HEK293 (cell line): ENCODE measurements around the gene LAMP1.
"Not testable (repeated sequence)": the region's sequence is repeated elsewhere in the genome, so short reads cannot be mapped to it uniquely, and the experiment has no call there.

Experiments used
- CTCF ChIA-PET: fragments of 350-600 bp; formaldehyde crosslinking; extraction: SDS; loops from one replicate; lab custom pipeline; 2021; ENCODE audit warnings: antibody characterized with exemption; lab: Yijun Ruan, JAX
- POLR2A ChIA-PET: fragments of 300-600 bp; formaldehyde crosslinking; extraction: SDS; loops from one replicate; lab custom pipeline; 2020; ENCODE audit warnings: antibody characterized with exemption, inconsistent platforms; lab: Yijun Ruan, JAX
- H3K27ac ChIP-seq: fragments of 200-500 bp; sonication (Bioruptor generic); 2 replicates; pipeline ENCODE4 v1.5.1; 2014; ENCODE audit warnings: low read depth, low read length, control low read depth, inconsistent platforms; ENCODE audit errors: extremely low read depth
- H3K36me3 ChIP-seq, 2 experiments: fragments of 200-500 bp in 1 of 2; sonication (Bioruptor generic) in 1 of 2; 1 replicate in 1 of 2; 2 replicates in 1 of 2; pipeline ENCODE4 v1.5.1; 2014 to 2017; ENCODE audit warnings: inconsistent platforms in 2 of 2, low read length in 2 of 2; ENCODE audit not compliant: control insufficient read depth in 2 of 2, insufficient read depth in 1 of 2
- H3K4me1 ChIP-seq: fragments of 200-500 bp; sonication (Bioruptor generic); 2 replicates; pipeline ENCODE4 v1.5.1; 2014; ENCODE audit warnings: mild to moderate bottlenecking, low read length, inconsistent platforms; ENCODE audit not compliant: control insufficient read depth, insufficient read depth
- H3K4me3 ChIP-seq: 2 replicates; pipeline ENCODE4 v1.5.1; 2011; ENCODE audit warnings: low read depth, mild to moderate bottlenecking, control low read depth, low read length, moderate library complexity
- H3K9me3 ChIP-seq: fragments of 200-500 bp; sonication (Bioruptor generic); 2 replicates; pipeline ENCODE4 v1.5.1; 2014; ENCODE audit warnings: low read depth, low read length, inconsistent platforms; ENCODE audit not compliant: control insufficient read depth, insufficient read depth
- EGR2 ChIP-seq: fragments of 450-650 bp; formaldehyde crosslinking; IDR thresholded peaks from 2 replicates; pipeline ENCODE4 v1.5.1; 2016; ENCODE audit warnings: low read depth, missing biosample characterization, missing genetic modification characterization
- GFI1B ChIP-seq: fragments of 450-650 bp; formaldehyde crosslinking; IDR thresholded peaks from 2 replicates; pipeline ENCODE4 v1.5.1; 2016; ENCODE audit warnings: missing biosample characterization, missing genetic modification characterization
- GLI4 ChIP-seq: fragments of 450-650 bp; formaldehyde crosslinking; IDR thresholded peaks from 2 replicates; pipeline ENCODE4 v1.5.1; 2016; ENCODE audit warnings: missing biosample characterization, missing genetic modification characterization
- HOXD13 ChIP-seq: sonication (generic); formaldehyde crosslinking; IDR thresholded peaks from 2 replicates; pipeline ENCODE4 v1.8.0; 2022; ENCODE audit warnings: missing genetic modification reagents, borderline replicate concordance
- REPIN1 ChIP-seq: fragments of 450-650 bp; formaldehyde crosslinking; IDR thresholded peaks from 2 replicates; pipeline ENCODE4 v1.5.1; 2017; ENCODE audit warnings: missing biosample characterization, missing genetic modification characterization, low read depth
- YY2 ChIP-seq: fragments of 450-650 bp; formaldehyde crosslinking; IDR thresholded peaks from 2 replicates; pipeline ENCODE4 v1.5.1; 2016; ENCODE audit warnings: missing biosample characterization, missing genetic modification characterization
- ZNF10 ChIP-seq: fragments of 450-650 bp; formaldehyde crosslinking; IDR thresholded peaks from 2 replicates; pipeline ENCODE4 v1.5.1; 2017; ENCODE audit warnings: missing biosample characterization, missing genetic modification characterization
- ZNF146 ChIP-seq: fragments of 450-650 bp; formaldehyde crosslinking; IDR thresholded peaks from 2 replicates; pipeline ENCODE4 v1.5.1; 2016; ENCODE audit warnings: missing biosample characterization, missing genetic modification characterization
- ZNF174 ChIP-seq: fragments of 450-650 bp; formaldehyde crosslinking; IDR thresholded peaks from 2 replicates; pipeline ENCODE4 v1.5.0; 2017; ENCODE audit warnings: missing biosample characterization, mild to moderate bottlenecking, missing genetic modification characterization
- ZNF24 ChIP-seq: fragments of 450-650 bp; formaldehyde crosslinking; IDR thresholded peaks from 2 replicates; pipeline ENCODE4 v1.5.1; 2016; ENCODE audit warnings: missing biosample characterization, missing genetic modification characterization
- ZNF302 ChIP-seq: fragments of 450-650 bp; formaldehyde crosslinking; IDR thresholded peaks from 2 replicates; pipeline ENCODE4 v1.5.1; 2016; ENCODE audit warnings: missing biosample characterization, missing genetic modification characterization, low read depth
- ZNF311 ChIP-seq: fragments of 450-650 bp; formaldehyde crosslinking; IDR thresholded peaks from 2 replicates; pipeline ENCODE4 v1.5.1; 2017; ENCODE audit warnings: missing biosample characterization, missing genetic modification characterization, borderline replicate concordance
- ZNF354C ChIP-seq: fragments of 450-650 bp; formaldehyde crosslinking; IDR thresholded peaks from 2 replicates; pipeline ENCODE4 v1.5.1; 2016; ENCODE audit warnings: missing biosample characterization, missing genetic modification characterization, low read depth, borderline replicate concordance
- ZNF473 ChIP-seq: fragments of 450-650 bp; formaldehyde crosslinking; IDR thresholded peaks from 2 replicates; pipeline ENCODE4 v1.5.1; 2017; ENCODE audit warnings: missing biosample characterization, missing genetic modification characterization
- ZNF596 ChIP-seq: fragments of 450-650 bp; IDR thresholded peaks from 2 replicates; pipeline ENCODE4 v1.5.0; 2018; ENCODE audit warnings: missing biosample characterization, mild to moderate bottlenecking, missing genetic modification characterization, moderate library complexity
- ZNF777 ChIP-seq: fragments of 450-650 bp; formaldehyde crosslinking; IDR thresholded peaks from 2 replicates; pipeline ENCODE4 v1.5.1; 2017; ENCODE audit warnings: missing biosample characterization, missing genetic modification characterization, borderline replicate concordance
- ZSCAN30 ChIP-seq: fragments of 450-650 bp; IDR thresholded peaks from 2 replicates; pipeline ENCODE4 v1.5.1; 2018; ENCODE audit warnings: missing biosample characterization, mild to moderate bottlenecking, missing genetic modification characterization, moderate library complexity
- TF ChIP-seq, protein P1 (sequence below): fragments of 450-650 bp; formaldehyde crosslinking; conservative IDR thresholded peaks from 2 replicates; pipeline ENCODE4 v1.5.1; 2016; ENCODE audit warnings: low read depth, missing biosample characterization, missing genetic modification characterization
- TF ChIP-seq, protein P2 (sequence below): fragments of 450-650 bp; formaldehyde crosslinking; IDR thresholded peaks from 2 replicates; pipeline ENCODE4; 2016; ENCODE audit warnings: missing biosample characterization, missing genetic modification characterization
- TF ChIP-seq, protein P3 (sequence below): fragments of 450-650 bp; formaldehyde crosslinking; IDR thresholded peaks from 2 replicates; pipeline ENCODE4 v1.5.1; 2016; ENCODE audit warnings: missing biosample characterization, missing genetic modification characterization
- TF ChIP-seq, protein P4 (sequence below): fragments of 450-650 bp; formaldehyde crosslinking; IDR thresholded peaks from 2 replicates; pipeline ENCODE4 v1.5.1; 2016; ENCODE audit warnings: missing biosample characterization, missing genetic modification characterization

LAMP1 gene

DNA sequence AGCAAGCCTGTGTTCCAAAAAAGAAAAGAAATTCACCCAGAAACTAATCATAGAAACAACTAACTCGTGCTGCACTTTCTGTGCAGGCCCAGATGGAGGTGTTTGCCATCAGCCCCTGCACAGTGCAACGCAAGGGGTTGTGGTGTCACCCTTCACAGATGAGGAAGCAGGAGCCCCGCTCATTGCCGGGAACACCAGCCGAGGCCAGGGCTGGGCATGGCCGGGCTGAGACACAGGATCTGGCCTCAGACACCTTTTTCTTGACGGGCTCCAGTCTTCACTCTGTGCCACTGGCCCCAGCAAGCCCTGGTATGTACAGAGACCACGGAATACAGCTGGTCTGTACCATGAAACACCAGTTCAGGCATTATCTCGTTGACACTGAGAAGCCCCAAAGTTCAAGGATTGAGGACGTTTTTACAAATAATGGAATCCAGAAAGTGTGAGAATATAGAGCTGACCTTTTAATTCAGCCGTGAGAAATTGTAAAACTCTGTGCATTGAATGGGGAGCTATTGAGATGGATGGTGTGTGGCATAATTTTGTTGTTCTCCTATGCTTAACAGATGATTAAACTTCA lies 44.4 kb upstream of the LAMP1 start:
- TF ChIP-seq ZNF473 (no peak), ZSCAN30 (tag by site-specific recombination) (no peak), GFI1B (no peak), HOXD13 (CRISPR knock-in tag) (no peak)
- TF ChIP-seq, protein P1, sequence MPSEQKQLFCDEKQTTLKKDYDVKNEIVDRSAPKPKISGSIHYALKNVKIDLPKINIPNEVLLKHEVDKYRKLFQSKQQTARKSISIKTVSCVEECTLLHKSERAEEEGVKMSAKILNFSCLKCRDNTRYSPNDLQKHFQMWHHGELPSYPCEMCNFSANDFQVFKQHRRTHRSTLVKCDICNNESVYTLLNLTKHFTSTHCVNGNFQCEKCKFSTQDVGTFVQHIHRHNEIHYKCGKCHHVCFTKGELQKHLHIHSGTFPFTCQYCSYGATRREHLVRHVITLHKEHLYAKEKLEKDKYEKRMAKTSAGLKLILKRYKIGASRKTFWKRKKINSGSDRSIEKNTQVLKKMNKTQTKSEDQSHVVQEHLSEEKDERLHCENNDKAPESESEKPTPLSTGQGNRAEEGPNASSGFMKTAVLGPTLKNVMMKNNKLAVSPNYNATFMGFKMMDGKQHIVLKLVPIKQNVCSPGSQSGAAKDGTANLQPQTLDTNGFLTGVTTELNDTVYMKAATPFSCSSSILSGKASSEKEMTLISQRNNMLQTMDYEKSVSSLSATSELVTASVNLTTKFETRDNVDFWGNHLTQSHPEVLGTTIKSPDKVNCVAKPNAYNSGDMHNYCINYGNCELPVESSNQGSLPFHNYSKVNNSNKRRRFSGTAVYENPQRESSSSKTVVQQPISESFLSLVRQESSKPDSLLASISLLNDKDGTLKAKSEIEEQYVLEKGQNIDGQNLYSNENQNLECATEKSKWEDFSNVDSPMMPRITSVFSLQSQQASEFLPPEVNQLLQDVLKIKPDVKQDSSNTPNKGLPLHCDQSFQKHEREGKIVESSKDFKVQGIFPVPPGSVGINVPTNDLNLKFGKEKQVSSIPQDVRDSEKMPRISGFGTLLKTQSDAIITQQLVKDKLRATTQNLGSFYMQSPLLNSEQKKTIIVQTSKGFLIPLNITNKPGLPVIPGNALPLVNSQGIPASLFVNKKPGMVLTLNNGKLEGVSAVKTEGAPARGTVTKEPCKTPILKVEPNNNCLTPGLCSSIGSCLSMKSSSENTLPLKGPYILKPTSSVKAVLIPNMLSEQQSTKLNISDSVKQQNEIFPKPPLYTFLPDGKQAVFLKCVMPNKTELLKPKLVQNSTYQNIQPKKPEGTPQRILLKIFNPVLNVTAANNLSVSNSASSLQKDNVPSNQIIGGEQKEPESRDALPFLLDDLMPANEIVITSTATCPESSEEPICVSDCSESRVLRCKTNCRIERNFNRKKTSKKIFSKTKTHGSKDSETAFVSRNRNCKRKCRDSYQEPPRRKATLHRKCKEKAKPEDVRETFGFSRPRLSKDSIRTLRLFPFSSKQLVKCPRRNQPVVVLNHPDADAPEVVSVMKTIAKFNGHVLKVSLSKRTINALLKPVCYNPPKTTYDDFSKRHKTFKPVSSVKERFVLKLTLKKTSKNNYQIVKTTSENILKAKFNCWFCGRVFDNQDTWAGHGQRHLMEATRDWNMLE = no peak
- TF ChIP-seq, protein P2, sequence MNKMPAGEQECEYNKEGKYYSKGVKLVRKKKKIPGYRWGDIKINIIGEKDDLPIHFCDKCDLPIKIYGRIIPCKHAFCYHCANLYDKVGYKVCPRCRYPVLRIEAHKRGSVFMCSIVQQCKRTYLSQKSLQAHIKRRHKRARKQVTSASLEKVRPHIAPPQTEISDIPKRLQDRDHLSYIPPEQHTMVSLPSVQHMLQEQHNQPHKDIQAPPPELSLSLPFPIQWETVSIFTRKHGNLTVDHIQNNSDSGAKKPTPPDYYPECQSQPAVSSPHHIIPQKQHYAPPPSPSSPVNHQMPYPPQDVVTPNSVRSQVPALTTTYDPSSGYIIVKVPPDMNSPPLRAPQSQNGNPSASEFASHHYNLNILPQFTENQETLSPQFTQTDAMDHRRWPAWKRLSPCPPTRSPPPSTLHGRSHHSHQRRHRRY (tag by site-specific recombination) = no peak
- no peak overlapping the region for H3K27ac ChIP-seq
- no peaks in the 10 kb centered on the region for H3K4me1 ChIP-seq
- H3K36me3 ChIP-seq = peaks cover 11 to 85% of the 10 kb centered on the region in 2 experiments; a peak in 2 of 3 replicates
- POLR2A ChIA-PET = no interaction called here
- H3K4me3 ChIP-seq = no peak overlapping the region
- no peaks in the 10 kb centered on the region for H3K9me3 ChIP-seq
- CTCF ChIA-PET = no interaction called here

DNA sequence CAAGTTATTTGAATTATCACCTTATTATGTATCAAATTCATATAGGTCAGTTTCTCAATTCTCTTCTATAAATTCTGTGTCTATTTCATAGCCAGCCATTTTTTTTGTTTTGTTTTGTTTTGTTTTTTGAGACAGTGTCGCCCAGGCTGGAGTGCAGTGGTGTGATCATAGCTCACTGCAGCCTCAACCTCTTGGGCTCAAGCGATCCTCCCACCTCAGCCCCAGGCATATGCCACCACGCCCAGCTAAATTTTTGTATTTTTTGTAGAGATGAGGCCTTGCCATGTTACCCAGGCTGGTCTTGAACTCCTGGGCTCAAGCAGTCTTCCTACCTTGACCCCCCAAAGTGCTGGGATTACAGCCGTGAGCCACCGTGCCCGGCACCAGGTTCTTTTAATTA lies 39.1 kb upstream of the LAMP1 start:
- POLR2A ChIA-PET, H3K9me3 ChIP-seq, CTCF ChIA-PET, H3K27ac ChIP-seq, H3K4me3 ChIP-seq, H3K4me1 ChIP-seq: not testable (repeated sequence)
- peaks cover 11 to 62% of the 10 kb centered on the region in 2 experiments; a peak in 2 of 3 replicates for H3K36me3 ChIP-seq

DNA sequence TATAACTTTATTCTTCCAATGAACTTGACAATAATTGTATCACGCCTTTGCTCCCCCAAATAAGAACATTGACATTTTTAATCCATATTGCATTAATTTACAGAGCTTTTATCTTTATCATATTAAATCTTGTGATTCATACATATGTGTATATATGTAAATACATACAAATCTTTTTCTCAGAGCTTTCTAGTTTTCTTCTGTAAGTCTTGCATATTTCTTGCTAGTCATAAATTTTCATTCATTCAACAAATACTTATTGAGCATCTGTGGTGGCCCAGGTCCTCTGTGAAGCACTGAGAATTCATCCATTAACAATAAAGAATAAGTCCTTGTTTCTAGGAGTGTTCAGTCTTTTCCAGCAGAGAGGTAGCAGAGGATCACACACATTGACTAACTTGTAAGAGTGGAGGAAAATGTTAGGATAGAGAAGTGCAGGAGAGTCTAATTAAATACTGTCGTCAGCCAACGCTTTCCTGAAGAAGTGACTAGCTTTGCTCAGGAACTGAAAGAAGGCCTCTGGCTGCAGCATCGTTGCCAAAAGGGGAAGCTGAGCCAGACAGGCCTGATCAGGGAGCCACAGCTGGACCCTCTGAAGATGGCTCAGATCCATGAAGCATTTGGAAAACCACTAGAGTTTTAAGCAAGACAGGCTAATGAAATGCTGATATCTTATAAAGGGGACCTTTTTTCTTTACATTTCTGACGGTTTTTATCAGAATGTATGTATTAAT lies 38.6 kb upstream of the LAMP1 start:
- H3K9me3 ChIP-seq = no peaks in the 10 kb centered on the region
- ChIA-PET CTCF (interaction anchor here (0.6 kb wide), 3 partner anchors 205 to 501 kb away, joined by 3 to 4 read pairs (median 3); no protein-coding TSS in a partner anchor), POLR2A (no interaction called here)
- peaks cover 11 to 62% of the 10 kb centered on the region in 2 experiments; a peak in 2 of 3 replicates for H3K36me3 ChIP-seq
- no peaks in the 10 kb centered on the region for H3K4me1 ChIP-seq
- H3K4me3 ChIP-seq = no peak overlapping the region
- H3K27ac ChIP-seq = no peak overlapping the region
- no peak for TF ChIP-seq ZNF777 (tag by site-specific recombination)
- TF ChIP-seq ZNF174 (tag by site-specific recombination) = no peak
- TF ChIP-seq EGR2 (tag by site-specific recombination) = no peak
- no peak for TF ChIP-seq YY2
- TF ChIP-seq, protein P3, sequence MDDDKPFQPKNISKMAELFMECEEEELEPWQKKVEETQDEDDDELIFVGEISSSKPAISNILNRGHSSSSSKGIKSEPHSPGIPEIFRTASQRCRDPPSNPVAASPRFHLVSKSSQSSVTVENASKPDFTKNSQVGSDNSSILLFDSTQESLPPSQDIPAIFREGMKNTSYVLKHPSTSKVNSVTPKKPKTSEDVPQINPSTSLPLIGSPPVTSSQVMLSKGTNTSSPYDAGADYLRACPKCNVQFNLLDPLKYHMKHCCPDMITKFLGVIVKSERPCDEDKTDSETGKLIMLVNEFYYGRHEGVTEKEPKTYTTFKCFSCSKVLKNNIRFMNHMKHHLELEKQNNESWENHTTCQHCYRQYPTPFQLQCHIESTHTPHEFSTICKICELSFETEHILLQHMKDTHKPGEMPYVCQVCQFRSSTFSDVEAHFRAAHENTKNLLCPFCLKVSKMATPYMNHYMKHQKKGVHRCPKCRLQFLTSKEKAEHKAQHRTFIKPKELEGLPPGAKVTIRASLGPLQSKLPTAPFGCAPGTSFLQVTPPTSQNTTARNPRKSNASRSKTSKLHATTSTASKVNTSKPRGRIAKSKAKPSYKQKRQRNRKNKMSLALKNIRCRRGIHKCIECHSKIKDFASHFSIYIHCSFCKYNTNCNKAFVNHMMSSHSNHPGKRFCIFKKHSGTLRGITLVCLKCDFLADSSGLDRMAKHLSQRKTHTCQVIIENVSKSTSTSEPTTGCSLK (tag by site-specific recombination) = no peak
- no peak for TF ChIP-seq REPIN1 (tag by site-specific recombination)
- no peak for TF ChIP-seq ZNF302 (tag by site-specific recombination)
- no peak for TF ChIP-seq ZNF10 (tag by site-specific recombination)
- TF ChIP-seq GLI4 = no peak
- TF ChIP-seq ZNF354C (tag by site-specific recombination) = no peak
- no peak for TF ChIP-seq ZNF24
- TF ChIP-seq, protein P4, sequence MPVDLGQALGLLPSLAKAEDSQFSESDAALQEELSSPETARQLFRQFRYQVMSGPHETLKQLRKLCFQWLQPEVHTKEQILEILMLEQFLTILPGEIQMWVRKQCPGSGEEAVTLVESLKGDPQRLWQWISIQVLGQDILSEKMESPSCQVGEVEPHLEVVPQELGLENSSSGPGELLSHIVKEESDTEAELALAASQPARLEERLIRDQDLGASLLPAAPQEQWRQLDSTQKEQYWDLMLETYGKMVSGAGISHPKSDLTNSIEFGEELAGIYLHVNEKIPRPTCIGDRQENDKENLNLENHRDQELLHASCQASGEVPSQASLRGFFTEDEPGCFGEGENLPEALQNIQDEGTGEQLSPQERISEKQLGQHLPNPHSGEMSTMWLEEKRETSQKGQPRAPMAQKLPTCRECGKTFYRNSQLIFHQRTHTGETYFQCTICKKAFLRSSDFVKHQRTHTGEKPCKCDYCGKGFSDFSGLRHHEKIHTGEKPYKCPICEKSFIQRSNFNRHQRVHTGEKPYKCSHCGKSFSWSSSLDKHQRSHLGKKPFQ = no peak
- no peak for TF ChIP-seq ZNF596 (tag by site-specific recombination)
- TF ChIP-seq ZNF146 (tag by site-specific recombination) = no peak
- no peak for TF ChIP-seq ZNF311 (tag by site-specific recombination)
